Activated CD4-positive, alpha-beta T cell treated with anti-CD3 and anti-CD28 coated beads, Interleukin-2, Interleukin-4, amounts not matched to agents 100 ng/mL and 50 ng/mL, durations not matched to agents 16 hours and 8 hours (primary cell): Measurements from ENCODE around the gene GRK5.

Source experiments
- DNase-seq: peaks from one replicate; pipeline ENCODE4 v3.0.0-alpha.2; 2020; ENCODE audit warnings: low spot score

Gene GRK5

DNA sequence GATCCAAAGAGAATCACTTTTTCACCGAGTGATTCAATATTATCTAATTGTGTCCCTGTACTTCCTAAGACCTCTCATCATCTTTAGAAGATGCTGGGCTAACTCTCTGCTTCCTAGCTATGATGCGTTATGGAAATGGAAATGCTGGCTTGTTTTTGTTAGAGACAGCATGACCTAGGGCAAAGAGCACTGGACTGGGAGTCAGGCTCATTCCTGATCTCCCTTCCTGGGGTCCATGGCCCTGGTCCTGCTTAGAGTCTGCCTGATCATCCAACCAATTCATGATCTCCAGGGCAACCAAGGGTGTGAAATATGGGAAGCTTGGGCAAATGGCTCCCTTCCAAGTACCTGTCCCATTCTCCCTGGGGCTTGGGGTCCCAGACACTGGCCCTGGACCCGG lies 198.8 kb downstream of the GRK5 start:
- DNase-seq: no peak

DNA sequence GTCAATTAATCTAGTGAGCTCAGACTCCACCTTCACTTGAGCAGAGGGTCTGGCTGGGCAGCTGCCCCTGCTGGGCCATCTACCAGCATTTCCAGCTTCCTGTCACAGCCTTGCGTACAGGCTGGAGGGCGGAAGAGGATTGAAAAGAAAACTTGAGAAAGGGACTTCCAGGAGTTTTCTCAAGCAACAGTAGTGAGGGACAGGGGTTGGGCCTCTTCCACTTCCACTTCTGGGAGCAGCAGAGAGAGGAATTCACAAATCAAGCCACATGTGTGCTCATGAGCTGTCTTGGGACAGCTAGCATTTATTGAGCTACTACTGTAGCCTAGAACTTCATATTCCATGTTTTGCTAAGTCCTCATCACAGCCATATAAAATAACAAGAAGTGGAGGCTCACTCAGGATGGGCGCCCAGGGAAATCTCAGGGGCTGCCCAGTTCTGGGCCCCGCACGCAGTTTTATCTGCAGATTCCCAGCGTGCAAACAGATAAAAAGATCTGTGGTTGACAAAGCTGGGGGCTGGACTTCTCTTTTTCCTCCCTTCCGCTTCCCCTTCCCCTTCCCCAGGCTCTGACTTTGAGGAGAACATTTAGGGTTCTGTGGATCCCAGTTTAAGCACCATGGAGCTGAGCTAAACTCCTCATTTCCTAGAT lies 199.4 kb downstream of the GRK5 start:
- no peak for DNase-seq

DNA sequence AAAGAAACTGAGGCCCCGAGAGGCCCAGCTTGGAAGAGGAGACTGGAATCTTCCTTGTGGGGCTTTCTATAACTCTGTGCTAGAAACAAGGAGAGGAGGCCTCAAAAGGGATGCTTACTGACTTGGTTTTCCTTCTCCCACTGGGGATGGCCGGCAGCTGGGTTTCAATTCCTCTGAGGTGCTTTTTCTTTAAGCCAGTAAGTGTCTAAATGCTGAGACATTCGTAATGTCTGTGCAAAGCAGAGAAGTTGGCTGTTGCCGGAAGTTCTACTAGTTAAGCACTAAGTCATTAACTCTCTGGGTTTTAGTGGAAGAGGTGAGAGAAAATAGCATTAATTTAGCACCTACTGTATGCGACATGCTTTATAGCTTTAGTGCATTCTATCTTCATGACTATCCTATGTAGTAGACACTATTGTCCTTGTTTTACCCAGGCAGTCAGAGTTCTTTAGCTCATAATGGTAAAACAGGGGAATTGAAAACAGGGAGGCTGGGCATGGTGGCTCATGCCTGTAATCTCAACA lies 199.9 kb downstream of the GRK5 start:
- DNase-seq: no peak

DNA sequence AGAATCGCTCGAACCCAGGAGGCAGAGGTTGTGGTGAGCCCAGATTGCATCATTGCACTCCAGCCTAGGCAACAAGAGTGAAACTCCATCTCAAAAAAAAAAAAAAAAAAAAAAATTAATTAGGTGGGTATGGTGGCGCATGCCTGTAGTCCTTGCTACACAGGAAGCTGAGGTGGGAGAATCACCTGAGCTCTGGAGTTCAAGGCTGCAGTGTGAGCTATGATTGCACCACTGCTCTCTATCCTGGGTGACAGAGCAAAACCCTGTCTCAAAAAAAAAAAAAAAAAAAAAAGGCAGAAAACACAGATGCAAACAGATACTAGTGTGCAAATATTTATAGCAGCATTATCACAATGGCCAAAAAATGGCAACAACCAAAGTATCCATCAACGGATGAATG lies 200.7 kb downstream of the GRK5 start:
- DNase-seq: no peak

DNA sequence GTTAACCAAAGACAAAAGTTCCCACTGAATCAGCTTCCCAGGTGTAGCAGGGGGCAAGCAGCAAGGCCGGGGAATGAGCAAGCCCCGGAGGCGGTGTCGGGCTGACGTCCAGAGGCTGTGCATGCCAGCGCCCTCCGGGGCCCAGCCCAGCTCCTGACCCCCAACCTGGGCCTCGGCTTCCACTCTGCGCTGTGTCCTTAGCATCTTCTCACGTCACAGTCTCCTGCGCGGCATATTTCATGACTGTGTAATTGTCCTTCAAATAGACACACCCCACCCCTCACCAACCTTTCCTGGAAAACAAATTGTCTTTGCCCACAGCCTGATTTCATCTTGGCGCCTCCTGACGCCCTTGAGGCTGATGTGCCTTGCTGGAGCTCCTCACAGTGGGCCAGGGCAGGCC lies 201.6 kb downstream of the GRK5 start:
- DNase-seq: no peak

DNA sequence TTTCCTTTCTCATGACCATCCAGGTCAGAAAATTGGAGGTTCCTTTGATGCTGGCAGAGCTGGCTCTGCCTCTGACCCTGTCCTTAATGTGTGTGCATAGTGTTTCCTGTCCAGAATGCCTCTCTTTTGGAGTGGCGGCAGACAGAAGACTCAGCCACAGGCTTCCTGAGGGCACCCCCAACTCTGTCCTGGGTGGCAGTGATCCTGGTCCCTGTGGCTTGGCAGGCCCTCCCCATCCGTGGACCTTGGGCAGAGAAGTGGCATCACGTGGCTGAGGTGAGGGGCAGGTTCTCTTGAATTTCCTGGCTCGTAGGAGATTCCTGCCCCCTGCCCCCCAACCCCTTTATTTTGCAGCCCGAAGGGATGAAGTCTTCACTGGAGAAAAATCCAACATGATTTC lies 202.0 kb downstream of the GRK5 start:
- no peak for DNase-seq

DNA sequence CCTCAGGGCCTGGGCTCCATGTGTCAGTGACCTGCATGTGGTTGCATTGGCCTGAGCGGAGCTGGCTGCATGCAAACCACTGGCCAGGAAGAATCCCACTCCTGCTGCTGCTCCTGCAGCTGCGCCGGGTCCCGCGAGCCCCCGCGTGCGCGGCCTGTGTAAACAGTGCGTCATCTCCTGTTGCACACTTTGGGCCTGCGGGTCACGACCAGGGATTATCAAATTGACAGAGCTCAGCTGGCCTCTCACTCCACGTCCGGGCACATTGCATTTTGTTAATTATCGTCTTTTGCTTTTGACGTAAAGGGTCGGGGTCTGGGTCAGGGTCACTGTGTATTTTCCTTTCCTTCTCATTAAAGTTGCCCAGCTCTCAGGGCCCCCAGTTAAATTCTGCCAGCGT lies 202.5 kb downstream of the GRK5 start:
- no peak for DNase-seq

DNA sequence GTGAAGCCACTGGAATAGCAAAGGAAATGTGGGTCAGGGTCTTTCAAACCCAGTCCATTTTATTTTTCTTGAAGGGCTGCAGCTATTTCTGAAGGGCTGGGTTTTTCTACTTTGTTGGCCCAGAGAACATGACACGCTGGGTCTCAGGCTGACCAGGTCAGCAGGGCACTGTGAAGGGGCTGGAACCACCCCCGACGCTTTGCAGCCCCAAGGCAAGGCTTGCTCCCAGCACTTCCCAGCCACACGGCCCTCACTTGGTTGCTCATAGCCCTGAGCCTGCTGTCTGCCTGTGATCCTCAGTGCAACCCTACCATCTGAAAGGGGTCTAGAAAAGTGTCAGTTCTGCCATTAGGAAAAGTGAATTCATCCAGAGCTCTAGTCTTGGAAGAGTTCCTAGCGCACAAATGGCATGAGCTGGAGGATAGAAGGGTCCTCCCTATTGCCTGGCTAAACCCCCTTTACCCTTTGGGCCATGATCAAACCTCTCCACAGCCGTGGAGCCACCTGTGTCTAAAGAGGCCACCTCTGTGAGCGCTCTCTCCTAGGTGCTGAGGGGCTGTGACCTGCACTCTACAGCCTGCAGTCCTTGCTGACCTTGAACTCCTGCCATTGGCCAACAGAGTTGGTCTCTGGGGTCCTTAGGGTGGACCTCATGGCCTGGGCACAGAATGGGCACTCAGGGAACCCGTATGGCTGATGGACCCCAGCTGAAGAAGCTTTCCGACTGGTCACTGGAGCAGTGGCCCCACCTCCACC lies 203.2 kb downstream of the GRK5 start:
- no peak for DNase-seq

DNA sequence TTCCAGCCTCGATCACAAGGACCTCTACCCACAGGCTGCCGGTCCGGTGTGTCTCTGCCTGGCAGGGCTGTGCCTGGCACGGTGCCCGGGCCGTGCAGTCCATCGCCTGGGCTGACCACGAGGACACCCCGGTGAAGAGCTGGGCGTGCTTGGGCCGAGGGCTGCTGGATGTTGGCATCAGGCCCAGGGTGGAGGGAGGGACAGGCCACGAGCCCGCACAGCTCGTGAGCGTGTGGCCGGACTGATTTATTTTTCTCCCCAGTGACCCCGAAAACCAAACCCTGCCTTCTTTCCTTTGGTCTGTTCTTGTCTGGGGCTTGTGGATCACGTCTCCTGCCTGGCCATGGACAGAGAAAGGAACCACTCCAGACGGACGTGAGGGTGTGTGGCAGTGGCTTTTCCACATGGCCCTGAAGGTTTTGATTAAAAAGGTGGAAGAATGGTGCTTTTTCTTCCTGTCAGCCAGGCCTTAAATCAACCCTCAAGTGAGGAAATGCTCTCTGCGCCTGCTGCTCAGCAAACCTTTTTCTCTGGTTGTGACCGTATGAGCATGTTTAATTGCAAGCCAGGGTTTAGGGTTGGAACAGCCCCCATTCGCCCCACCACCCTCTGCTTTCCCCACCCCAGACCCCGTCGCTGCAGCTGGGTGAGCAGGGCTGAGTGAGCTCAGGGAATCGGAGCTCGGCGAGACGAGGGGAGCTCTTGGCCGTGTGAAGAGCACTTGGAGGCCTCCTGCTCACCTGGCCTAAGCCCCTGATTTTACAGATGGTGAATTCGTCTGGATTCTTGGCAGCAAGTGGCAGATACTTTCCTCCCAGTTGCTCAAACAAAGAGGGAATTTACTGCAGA lies 205.1 kb downstream of the GRK5 start:
- no peak for DNase-seq

DNA sequence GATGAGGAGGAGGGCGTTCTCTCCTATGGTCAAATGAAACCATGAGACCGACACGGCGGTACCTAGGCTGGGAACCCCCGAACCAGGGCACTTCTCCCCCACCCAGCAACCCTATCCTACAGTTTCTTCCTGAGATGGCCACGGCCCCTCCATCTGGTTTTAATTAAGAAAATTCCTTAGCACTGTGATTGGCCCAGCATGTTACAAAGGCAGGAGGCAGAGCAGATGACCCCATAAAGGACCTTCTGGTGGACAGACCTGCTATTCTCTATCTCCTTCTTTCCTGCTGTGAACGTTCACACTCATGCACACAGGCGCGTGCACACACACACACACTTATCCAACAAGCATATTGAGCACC lies 205.7 kb downstream of the GRK5 start:
- no peak for DNase-seq

DNA sequence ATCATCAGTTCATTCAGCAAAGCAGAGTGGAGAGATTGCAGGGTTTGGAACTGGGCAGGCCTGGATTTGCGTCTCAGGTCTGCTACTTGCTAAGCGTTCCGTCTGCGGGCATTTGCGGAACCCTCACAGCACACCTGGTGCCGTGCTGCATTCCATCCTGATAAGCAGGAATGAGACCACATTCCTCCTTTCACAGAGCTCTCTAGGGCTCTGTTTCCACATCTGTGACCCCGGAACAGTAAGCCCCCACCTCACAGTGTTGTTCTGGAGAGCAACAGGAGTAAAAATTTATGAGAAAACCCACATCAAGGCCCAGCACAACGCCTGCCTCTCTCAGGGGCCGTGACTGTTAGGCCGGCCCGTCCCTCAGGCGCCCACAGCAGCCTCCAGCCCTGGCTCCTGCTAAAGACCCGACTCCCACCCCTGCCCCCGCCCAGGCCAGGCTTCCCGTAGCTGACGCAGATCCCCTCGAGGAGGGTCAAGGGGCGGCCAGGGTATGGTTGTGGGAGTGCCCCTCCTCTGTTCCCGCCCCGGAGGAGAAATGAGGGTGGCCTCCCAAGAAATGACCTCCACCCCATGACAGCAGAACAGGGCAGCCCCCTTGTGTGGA lies 206.2 kb downstream of the GRK5 start:
- no peak for DNase-seq

DNA sequence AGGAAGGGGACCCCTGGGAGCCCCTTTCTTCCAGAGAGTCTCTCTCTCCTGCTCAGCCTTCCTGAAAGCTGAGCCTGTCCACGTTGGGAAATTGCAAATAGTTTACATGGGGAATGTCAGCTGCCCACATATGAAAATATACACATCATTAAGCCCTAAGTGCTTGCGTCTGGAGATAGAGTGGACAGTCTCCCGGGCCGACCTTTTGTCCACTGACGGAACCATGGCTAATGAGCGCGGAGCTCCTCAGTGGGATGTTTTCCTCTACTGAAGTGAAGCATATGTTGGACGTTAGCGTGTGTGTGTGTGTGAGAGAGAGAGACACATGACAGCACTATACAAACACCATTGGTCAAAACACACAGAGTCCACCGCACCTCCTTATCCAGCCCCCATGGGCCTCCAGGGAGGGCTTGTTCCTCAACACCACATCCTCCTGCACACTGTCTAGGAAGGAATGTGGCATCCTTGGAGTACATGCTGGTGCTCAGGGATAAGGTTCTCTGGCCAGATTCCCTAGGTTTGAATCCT lies 206.8 kb downstream of the GRK5 start:
- no peak for DNase-seq

DNA sequence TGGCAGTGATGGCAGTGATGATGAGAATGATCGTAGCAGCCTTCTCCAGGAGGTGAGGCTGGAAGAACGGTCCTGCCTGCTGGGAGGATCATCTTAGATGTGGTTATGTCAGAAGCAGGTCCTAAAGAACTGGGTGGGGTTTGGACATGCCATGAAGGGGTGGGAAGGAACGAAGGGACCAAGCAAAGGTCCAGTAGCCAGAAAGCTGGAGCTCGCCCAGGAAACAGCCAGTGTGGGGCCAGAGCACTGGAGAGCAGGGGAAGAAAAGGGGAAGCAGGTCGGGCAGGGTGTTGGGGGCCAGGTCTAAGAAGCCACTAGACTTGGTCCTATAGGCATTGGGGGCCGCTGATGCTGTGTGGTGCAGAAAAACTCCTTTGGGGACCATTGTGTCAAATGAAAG lies 207.8 kb downstream of the GRK5 start:
- no peak for DNase-seq

DNA sequence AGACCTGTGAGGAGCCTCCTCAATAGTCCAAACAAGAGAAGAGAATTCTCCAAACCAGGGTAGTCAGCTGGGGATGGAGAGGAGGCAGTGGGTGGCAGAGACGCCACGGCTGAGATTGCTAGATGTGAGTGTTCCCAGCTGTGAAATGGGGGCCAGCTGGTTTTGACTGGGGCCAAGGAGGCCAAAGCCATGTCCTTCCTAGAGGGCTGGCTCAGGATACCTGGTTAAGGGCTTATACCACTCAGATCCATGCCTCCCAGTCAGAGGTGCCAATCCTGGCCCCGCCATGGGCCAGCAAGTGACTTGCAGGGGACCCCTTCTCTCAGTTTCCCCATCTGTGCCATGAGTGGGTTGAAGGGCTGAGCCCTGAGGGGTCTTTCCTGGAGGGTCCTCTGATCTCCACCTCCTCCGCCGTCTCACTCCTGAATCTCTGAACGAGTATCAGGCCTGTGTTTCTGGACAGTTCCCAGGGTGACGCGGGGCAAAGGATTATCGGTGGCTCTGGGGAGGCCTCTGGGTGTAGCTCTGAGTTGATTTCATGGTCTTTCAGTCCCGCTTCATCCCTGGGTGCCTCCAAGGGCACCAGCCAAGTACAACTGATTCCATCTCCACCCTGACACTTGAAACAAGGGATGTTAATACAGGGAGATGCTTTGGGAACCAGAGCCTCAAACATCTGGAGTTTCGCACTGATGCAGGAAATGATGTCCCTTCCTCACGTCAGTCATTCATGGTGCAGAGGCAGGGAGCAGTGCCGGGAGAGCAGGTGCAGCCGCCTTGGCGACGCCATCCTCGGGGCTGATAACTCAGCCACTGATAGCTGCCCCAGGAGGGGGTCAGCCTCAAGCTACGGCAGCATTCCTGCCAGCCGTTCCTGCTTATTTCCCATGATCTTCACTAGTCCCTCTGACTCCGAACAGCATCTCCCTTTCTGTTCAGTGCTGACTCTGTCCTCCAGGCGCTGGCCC lies 208.4 kb downstream of the GRK5 start:
- DNase-seq: no peak

DNA sequence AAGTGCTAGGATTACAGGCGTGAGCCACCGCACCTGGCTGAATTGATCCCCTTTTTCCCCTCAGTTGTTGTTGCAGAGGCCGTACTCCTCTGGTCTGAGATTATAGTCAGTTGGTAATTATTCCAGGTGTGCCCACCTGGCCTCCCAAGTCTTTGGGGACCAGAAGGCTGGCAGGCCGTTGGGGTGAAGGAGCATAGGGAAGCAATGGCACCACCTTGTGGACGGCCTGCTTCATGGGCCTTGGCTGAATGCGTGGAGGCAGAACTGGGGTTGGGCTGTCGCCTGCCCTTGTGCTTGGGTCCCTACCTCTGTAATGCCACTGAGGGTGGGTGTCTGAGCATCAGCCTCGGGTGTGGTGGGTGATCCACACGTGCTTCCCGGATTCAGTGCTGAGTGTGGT lies 209.5 kb downstream of the GRK5 start:
- peak; percentile 65 for DNase-seq

DNA sequence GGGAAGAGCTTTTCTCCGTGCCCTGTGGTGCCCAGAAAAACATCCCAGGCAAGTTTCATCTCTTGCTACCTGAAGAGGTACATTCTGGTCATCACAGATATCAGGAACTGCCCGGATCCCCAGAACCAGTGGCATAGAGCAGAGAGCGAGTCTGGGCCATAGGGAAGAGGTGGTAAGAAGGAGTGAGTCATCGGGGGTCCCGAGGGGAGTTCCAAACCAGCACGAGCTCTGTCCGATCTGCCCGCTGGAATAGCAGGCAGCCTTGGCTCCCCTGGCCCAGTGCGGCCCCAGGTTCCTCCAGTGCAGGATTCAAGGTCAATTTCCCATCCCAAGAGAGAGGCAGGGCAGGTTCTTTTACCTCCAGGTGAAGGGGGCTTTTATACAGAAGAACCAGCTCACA lies 210.5 kb downstream of the GRK5 start:
- DNase-seq: no peak

DNA sequence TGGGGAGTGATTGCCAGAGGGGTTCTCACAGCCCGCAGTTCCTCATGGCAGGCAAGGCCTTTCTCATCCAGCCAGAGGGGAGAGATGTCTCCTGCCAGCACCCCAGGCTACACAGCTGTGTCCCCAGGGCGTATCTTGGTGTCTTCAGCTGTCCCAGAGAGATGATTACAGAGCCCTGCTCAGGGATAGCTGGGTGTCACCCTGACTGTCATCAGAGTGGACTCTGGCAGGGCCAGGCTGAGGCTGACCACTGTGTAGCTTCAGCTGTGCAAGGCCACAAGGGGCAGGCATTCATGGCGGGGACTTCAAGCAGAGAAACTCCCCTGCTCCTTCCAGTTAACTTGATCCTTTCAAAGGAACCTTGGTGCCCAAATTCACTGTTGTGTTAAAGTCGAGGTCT lies 211.0 kb downstream of the GRK5 start:
- DNase-seq: no peak

DNA sequence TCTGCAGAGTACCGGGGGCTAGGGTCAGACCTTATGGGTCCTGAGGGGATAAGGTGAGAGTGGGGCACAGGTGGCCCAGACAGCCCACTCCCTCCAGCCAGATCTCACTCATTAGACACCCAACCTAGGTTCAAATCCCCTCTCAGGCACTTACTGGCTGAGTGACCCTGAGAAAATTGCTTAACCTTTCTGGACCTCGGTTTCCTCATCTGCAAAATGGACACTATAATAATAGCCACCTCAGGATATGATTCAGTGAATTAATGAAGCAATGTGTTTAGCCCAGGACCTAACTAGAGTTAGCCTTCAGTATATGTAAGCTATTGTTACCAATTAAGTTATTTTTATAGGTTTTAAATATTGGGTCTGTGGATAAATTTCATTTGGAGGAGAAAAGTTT lies 212.6 kb downstream of the GRK5 start:
- DNase-seq: no peak

DNA sequence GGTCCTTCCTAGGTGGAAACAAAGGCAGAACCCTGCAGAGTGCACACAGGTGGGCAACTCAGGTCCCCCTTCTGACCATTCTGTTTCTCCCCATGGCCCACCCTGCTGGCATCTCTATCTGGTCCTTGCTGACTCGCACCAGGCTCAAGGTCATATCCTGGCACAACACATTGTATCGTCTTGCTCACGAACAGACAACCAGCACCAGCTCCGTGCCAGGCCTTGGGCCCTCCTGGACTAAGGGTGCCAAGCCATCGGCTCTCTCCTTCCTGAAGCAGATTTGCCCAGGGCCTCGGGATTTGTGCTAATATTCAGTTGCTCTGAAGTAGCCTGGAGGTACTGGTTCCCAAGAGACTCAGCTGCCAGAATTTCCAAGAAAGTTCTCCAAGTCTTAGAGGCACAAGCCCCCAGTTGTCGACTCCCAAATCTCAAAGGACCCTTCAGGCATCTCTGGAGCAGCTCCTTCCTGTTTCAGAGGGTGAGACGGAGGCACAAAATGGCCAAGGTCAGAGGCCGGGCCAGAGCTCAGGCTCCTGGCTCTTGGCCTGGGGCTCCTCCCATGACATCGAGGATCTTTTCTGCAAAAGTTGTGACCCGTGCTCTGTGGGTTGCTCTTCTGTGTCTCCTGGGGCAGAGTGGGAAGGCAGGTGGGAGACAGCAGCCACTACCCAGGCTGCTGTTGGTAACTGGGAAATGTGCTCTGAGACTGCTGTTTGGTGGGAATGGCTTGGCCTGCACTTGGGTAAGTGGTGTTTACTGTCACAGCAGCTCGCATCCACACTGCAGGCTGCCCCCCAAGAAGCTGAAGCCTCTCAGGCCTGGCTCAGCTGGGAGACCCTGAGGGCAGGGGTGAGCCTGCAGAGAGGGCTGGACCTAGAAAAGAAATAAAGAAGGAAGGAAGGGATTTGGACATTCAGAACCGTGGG lies 213.8 kb downstream of the GRK5 start:
- no peak for DNase-seq
